WTC11 (cell line): ENCODE data around the gene ARID1A. TPM values are rescaled to one million over a fixed set of nuclear protein-coding genes. Genes with fewer than 3 reads are reported as not detected.

ENCODE experiments used
- ATAC-seq: fragments of 200-7000 bp; cut with Tn5 transposase; 2 replicates; pipeline ENCODE4 v1.10.0; 2021; ENCODE audit warnings: mild to moderate bottlenecking, moderate library complexity
- CTCF ChIA-PET: fragments of 300-600 bp; sonication (Branson Sonifier 250); formaldehyde crosslinking; loops from one replicate; lab custom pipeline; 2021; ENCODE audit warnings: antibody characterized with exemption; lab: Charles Lee
- POLR2A ChIA-PET: fragments of 350-600 bp; sonication (Branson Sonifier 250); formaldehyde crosslinking; loops from one replicate; lab custom pipeline; 2021; ENCODE audit warnings: antibody characterized with exemption; lab: Charles Lee
- DNase-seq: peaks from one replicate; pipeline ENCODE4 v3.0.0; 2021; ENCODE audit warnings: low spot score
- H3K27ac Mint-ChIP-seq: 2 replicates; pipeline ENCODE4 v1.8.0; 2021; ENCODE audit warnings: mixed read lengths
- H3K27me3 Mint-ChIP-seq: 2 replicates; pipeline ENCODE4 v1.8.0; 2021; ENCODE audit warnings: low read depth, mild to moderate bottlenecking, moderate library complexity, mixed read lengths
- H3K36me3 Mint-ChIP-seq: 2 replicates; pipeline ENCODE4 v1.8.0; 2021; ENCODE audit warnings: mixed read lengths
- H3K4me1 Mint-ChIP-seq: 2 replicates; pipeline ENCODE4 v1.8.0; 2022; ENCODE audit warnings: mixed read lengths
- H3K4me3 Mint-ChIP-seq: 2 replicates; pipeline ENCODE4 v1.8.0; 2021; ENCODE audit warnings: mild to moderate bottlenecking, moderate library complexity, mixed read lengths
- H3K9me3 Mint-ChIP-seq: 2 replicates; pipeline ENCODE4 v1.8.0; 2021; ENCODE audit warnings: mixed read lengths
- CREM ChIP-seq: sonication (generic); formaldehyde crosslinking; IDR thresholded peaks from 2 replicates; pipeline ENCODE4 v1.8.1; 2022; ENCODE audit warnings: mild to moderate bottlenecking, missing genetic modification reagents, moderate library complexity
- ESRRA ChIP-seq: sonication (generic); formaldehyde crosslinking; IDR thresholded peaks from 2 replicates; pipeline ENCODE4 v1.8.1; 2022; ENCODE audit warnings: mild to moderate bottlenecking, missing genetic modification reagents, borderline replicate concordance
- FOXJ3 ChIP-seq: sonication (generic); formaldehyde crosslinking; IDR thresholded peaks from 2 replicates; pipeline ENCODE4 v1.9.0; 2021; ENCODE audit warnings: missing genetic modification reagents, mild to moderate bottlenecking, borderline replicate concordance
- GTF2I ChIP-seq: fragments of 250-450 bp; sonication (Bioruptor Pico); conservative IDR thresholded peaks from 2 replicates; pipeline ENCODE4 v1.4.0; 2021; ENCODE audit warnings: mild to moderate bottlenecking
- IRF2 ChIP-seq: sonication (generic); formaldehyde crosslinking; IDR thresholded peaks from 2 replicates; pipeline ENCODE4 v1.8.0; 2022; ENCODE audit warnings: low read depth, missing genetic modification reagents, borderline replicate concordance
- JUN ChIP-seq: sonication (generic); formaldehyde crosslinking; IDR thresholded peaks from 2 replicates; pipeline ENCODE4 v1.8.0; 2023; ENCODE audit warnings: mild to moderate bottlenecking, missing genetic modification reagents
- NFYB ChIP-seq: sonication (generic); formaldehyde crosslinking; conservative IDR thresholded peaks from 2 replicates; pipeline ENCODE4 v1.8.0; 2022; ENCODE audit warnings: low read depth, missing genetic modification reagents
- TCF7 ChIP-seq: sonication (generic); formaldehyde crosslinking; IDR thresholded peaks from 2 replicates; pipeline ENCODE4 v1.8.0; 2022; ENCODE audit warnings: mild to moderate bottlenecking, low read depth, missing genetic modification reagents, moderate library complexity
- ZNF232 ChIP-seq: sonication (generic); formaldehyde crosslinking; IDR thresholded peaks from 2 replicates; pipeline ENCODE4 v1.8.0; 2022; ENCODE audit warnings: mild to moderate bottlenecking, missing genetic modification reagents
- ZNF396 ChIP-seq: fragments of 250-450 bp; sonication (Bioruptor Pico); IDR thresholded peaks from 2 replicates; pipeline ENCODE4 v1.8.0; 2021; ENCODE audit warnings: mild to moderate bottlenecking, moderate library complexity, borderline replicate concordance
- ZNF671 ChIP-seq: fragments of 250-450 bp; sonication (Bioruptor Pico); IDR thresholded peaks from 2 replicates; pipeline ENCODE4 v1.8.0; 2021; ENCODE audit warnings: mild to moderate bottlenecking
- total RNA-seq: library from RNA; stranded (reverse); gene quantifications from 3 replicates; pipeline ENCODE4 v1.2.3, GENCODE V29; 2021
- TF ChIP-seq, protein P1 (sequence below): sonication (generic); formaldehyde crosslinking; IDR thresholded peaks from 2 replicates; pipeline ENCODE4 v1.8.1; 2023; ENCODE audit warnings: mild to moderate bottlenecking, missing genetic modification reagents, moderate library complexity
- TF ChIP-seq, protein P2 (sequence below): sonication (generic); formaldehyde crosslinking; IDR thresholded peaks from 2 replicates; pipeline ENCODE4 v1.8.0; 2022; ENCODE audit warnings: mild to moderate bottlenecking, missing genetic modification reagents
- TF ChIP-seq, protein P3 (sequence below): fragments of 250-450 bp; sonication (Bioruptor Pico); IDR thresholded peaks from 2 replicates; pipeline ENCODE4 v1.9.0; 2021; ENCODE audit warnings: mild to moderate bottlenecking
- TF ChIP-seq, protein P4 (sequence below): sonication (generic); formaldehyde crosslinking; IDR thresholded peaks from 2 replicates; pipeline ENCODE4 v1.8.0; 2023; ENCODE audit warnings: missing genetic modification reagents
- TF ChIP-seq, protein P5 (sequence below): sonication (generic); formaldehyde crosslinking; IDR thresholded peaks from 2 replicates; pipeline ENCODE4 v1.8.0; 2023; ENCODE audit warnings: mild to moderate bottlenecking, missing genetic modification reagents
- TF ChIP-seq, protein P6 (sequence below): sonication (generic); formaldehyde crosslinking; IDR thresholded peaks from 2 replicates; pipeline ENCODE4 v1.8.0; 2022; ENCODE audit warnings: mild to moderate bottlenecking, missing genetic modification reagents
- TF ChIP-seq, protein P7 (sequence below): sonication (generic); formaldehyde crosslinking; IDR thresholded peaks from 2 replicates; pipeline ENCODE4 v1.8.0; 2022; ENCODE audit warnings: mild to moderate bottlenecking, missing genetic modification reagents
- TF ChIP-seq, protein P8 (sequence below): sonication (generic); formaldehyde crosslinking; IDR thresholded peaks from 2 replicates; pipeline ENCODE4 v1.8.1; 2023; ENCODE audit warnings: mild to moderate bottlenecking, missing genetic modification reagents, borderline replicate concordance
- TF ChIP-seq, protein P9 (sequence below): sonication (generic); formaldehyde crosslinking; IDR thresholded peaks from 2 replicates; pipeline ENCODE4 v1.8.1; 2022; ENCODE audit warnings: mild to moderate bottlenecking, missing genetic modification reagents, moderate library complexity, borderline replicate concordance

ARID1A gene
- total RNA-seq, 1 experiment from 2014 or later: 98.0 TPM

DNA sequence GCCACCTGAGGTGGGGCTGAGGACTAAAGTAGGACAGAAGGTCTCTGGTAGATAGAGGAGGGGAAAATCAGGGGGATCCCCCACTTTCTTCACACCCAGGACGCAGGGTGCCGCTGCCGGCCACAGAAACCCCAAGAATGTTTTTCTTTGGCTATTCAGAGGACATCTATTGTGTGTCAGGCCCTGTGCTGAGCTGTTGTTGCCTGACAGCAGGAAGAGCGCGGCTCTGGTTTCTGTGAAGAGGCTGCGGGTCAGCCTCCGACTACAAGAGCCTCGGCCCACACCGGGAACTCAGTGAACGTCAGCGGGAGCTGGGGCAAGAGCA, 91.5 kb downstream of the ARID1A start (continued):
- TF ChIP-seq, protein P1, sequence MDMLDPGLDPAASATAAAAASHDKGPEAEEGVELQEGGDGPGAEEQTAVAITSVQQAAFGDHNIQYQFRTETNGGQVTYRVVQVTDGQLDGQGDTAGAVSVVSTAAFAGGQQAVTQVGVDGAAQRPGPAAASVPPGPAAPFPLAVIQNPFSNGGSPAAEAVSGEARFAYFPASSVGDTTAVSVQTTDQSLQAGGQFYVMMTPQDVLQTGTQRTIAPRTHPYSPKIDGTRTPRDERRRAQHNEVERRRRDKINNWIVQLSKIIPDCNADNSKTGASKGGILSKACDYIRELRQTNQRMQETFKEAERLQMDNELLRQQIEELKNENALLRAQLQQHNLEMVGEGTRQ (CRISPR knock-in tag): no peak
- TF ChIP-seq ZNF671 (0 out of 2 replicates have a peak, but pooled peaks have one; percentile 43), CREM (CRISPR knock-in tag) (0 out of 2 replicates have a peak, but pooled peaks have one; percentile 36), TCF7 (CRISPR knock-in tag) (no peak)

DNA sequence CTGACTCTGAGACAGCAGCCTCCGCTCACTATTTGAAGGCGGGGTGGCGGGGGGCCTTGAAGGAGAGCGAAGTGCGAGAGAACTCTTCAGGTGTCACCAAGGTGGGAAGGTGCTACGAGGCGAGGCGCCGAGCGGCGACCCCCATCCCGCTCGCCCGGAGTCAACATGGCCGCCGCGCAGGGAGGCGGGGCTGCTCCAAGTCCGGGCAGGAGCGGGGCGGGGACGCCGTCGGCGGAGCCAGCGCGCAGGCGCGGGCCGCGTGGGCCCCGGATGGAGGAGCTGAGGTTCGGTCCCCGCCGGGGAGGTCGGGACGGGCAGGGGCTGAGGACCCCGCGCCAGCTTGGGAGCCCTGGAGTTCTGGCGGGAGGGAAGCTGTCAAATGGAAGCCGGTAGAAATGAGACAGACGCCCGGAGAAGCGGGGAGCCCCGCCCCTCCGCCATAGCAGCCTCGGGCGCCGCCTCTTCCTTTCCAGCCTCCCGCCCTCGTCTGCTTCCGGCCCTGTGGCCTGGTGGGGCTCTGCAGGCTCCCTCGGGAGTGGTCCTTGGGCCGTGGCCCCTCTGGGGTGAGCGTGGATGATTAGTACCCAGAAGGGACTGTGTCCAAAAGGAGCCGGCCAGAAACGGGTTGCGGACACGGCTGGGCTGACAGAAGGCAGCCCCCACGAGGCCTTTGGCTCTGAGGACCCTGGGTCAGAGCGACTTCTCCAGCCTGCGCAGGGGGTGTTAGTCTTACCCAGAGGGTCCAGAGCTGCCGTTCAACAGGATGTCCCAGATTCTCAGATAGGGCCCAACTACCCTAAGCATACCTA, 92.1 kb downstream of the ARID1A start, which contains the start of gene PIGV:
TSS of gene PIGV (plus strand) at position 245 of the 809 bp plus-strand sequence. CDS start 2,866 bp downstream, outside the sequence.
- Mint-ChIP-seq H3K4me3 (peak within 1 kb of the TSS; percentile 97), H3K4me1 (peaks cover 52% of the 10 kb centered on the region), H3K27ac (peak within 1 kb of the TSS; percentile 98), H3K27me3 (no peaks in the 10 kb centered on the region; the same call in 1 of the 2 replicates), H3K9me3 (no peaks in the 10 kb centered on the region), H3K36me3 (no peaks in the 10 kb centered on the region)
- ChIA-PET CTCF (interaction anchor here (0.8 to 5.4 kb wide), 34 partner anchors 9 to 937 kb away, joined by 3 to 110 read pairs (median 5); partner anchors contain the start of genes FAM76A, RPS6KA1 and ZDHHC18), POLR2A (interaction anchor here (0.6 to 3.0 kb wide), 9 partner anchors 11 to 257 kb away, joined by 3 to 19 read pairs (median 3); no protein-coding TSS in a partner anchor)
- ATAC-seq (peak; percentile 60), DNase-seq (peak; percentile 89)
- TF ChIP-seq, protein P2, sequence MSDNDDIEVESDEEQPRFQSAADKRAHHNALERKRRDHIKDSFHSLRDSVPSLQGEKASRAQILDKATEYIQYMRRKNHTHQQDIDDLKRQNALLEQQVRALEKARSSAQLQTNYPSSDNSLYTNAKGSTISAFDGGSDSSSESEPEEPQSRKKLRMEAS (CRISPR knock-in tag): 0 out of 2 replicates have a peak, but pooled peaks have one; percentile 23
- TF ChIP-seq, protein P3, sequence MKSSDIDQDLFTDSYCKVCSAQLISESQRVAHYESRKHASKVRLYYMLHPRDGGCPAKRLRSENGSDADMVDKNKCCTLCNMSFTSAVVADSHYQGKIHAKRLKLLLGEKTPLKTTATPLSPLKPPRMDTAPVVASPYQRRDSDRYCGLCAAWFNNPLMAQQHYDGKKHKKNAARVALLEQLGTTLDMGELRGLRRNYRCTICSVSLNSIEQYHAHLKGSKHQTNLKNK (CRISPR knock-in tag): no peak
- no peak for TF ChIP-seq NFYB (CRISPR knock-in tag)
- TF ChIP-seq, protein P4, sequence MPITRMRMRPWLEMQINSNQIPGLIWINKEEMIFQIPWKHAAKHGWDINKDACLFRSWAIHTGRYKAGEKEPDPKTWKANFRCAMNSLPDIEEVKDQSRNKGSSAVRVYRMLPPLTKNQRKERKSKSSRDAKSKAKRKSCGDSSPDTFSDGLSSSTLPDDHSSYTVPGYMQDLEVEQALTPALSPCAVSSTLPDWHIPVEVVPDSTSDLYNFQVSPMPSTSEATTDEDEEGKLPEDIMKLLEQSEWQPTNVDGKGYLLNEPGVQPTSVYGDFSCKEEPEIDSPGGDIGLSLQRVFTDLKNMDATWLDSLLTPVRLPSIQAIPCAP: no peak
- TF ChIP-seq, protein P5, sequence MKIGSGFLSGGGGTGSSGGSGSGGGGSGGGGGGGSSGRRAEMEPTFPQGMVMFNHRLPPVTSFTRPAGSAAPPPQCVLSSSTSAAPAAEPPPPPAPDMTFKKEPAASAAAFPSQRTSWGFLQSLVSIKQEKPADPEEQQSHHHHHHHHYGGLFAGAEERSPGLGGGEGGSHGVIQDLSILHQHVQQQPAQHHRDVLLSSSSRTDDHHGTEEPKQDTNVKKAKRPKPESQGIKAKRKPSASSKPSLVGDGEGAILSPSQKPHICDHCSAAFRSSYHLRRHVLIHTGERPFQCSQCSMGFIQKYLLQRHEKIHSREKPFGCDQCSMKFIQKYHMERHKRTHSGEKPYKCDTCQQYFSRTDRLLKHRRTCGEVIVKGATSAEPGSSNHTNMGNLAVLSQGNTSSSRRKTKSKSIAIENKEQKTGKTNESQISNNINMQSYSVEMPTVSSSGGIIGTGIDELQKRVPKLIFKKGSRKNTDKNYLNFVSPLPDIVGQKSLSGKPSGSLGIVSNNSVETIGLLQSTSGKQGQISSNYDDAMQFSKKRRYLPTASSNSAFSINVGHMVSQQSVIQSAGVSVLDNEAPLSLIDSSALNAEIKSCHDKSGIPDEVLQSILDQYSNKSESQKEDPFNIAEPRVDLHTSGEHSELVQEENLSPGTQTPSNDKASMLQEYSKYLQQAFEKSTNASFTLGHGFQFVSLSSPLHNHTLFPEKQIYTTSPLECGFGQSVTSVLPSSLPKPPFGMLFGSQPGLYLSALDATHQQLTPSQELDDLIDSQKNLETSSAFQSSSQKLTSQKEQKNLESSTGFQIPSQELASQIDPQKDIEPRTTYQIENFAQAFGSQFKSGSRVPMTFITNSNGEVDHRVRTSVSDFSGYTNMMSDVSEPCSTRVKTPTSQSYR (CRISPR knock-in tag): no peak
- no peak for TF ChIP-seq FOXJ3 (CRISPR knock-in tag)
- TF ChIP-seq ZNF232 (CRISPR knock-in tag): peak; percentile 62; the same call in 1 of the 2 replicates
- no peak for TF ChIP-seq ZNF396 (CRISPR knock-in tag)
- TF ChIP-seq, protein P6, sequence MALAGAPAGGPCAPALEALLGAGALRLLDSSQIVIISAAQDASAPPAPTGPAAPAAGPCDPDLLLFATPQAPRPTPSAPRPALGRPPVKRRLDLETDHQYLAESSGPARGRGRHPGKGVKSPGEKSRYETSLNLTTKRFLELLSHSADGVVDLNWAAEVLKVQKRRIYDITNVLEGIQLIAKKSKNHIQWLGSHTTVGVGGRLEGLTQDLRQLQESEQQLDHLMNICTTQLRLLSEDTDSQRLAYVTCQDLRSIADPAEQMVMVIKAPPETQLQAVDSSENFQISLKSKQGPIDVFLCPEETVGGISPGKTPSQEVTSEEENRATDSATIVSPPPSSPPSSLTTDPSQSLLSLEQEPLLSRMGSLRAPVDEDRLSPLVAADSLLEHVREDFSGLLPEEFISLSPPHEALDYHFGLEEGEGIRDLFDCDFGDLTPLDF (CRISPR knock-in tag): no peak
- TF ChIP-seq, protein P7, sequence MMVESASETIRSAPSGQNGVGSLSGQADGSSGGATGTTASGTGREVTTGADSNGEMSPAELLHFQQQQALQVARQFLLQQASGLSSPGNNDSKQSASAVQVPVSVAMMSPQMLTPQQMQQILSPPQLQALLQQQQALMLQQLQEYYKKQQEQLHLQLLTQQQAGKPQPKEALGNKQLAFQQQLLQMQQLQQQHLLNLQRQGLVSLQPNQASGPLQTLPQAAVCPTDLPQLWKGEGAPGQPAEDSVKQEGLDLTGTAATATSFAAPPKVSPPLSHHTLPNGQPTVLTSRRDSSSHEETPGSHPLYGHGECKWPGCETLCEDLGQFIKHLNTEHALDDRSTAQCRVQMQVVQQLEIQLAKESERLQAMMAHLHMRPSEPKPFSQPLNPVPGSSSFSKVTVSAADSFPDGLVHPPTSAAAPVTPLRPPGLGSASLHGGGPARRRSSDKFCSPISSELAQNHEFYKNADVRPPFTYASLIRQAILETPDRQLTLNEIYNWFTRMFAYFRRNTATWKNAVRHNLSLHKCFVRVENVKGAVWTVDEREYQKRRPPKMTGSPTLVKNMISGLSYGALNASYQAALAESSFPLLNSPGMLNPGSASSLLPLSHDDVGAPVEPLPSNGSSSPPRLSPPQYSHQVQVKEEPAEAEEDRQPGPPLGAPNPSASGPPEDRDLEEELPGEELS: peak; percentile 2; the same call in 1 of the 2 replicates
- TF ChIP-seq, protein P8, sequence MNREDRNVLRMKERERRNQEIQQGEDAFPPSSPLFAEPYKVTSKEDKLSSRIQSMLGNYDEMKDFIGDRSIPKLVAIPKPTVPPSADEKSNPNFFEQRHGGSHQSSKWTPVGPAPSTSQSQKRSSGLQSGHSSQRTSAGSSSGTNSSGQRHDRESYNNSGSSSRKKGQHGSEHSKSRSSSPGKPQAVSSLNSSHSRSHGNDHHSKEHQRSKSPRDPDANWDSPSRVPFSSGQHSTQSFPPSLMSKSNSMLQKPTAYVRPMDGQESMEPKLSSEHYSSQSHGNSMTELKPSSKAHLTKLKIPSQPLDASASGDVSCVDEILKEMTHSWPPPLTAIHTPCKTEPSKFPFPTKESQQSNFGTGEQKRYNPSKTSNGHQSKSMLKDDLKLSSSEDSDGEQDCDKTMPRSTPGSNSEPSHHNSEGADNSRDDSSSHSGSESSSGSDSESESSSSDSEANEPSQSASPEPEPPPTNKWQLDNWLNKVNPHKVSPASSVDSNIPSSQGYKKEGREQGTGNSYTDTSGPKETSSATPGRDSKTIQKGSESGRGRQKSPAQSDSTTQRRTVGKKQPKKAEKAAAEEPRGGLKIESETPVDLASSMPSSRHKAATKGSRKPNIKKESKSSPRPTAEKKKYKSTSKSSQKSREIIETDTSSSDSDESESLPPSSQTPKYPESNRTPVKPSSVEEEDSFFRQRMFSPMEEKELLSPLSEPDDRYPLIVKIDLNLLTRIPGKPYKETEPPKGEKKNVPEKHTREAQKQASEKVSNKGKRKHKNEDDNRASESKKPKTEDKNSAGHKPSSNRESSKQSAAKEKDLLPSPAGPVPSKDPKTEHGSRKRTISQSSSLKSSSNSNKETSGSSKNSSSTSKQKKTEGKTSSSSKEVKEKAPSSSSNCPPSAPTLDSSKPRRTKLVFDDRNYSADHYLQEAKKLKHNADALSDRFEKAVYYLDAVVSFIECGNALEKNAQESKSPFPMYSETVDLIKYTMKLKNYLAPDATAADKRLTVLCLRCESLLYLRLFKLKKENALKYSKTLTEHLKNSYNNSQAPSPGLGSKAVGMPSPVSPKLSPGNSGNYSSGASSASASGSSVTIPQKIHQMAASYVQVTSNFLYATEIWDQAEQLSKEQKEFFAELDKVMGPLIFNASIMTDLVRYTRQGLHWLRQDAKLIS: no peak
- no peak for TF ChIP-seq GTF2I (CRISPR knock-in tag)
- 0 out of 2 replicates have a peak, but pooled peaks have one; percentile 52 for TF ChIP-seq JUN
- no peak for TF ChIP-seq IRF2
- peak; percentile 51; the same call in 1 of the 2 replicates for TF ChIP-seq ESRRA (CRISPR knock-in tag)
- TF ChIP-seq, protein P9, sequence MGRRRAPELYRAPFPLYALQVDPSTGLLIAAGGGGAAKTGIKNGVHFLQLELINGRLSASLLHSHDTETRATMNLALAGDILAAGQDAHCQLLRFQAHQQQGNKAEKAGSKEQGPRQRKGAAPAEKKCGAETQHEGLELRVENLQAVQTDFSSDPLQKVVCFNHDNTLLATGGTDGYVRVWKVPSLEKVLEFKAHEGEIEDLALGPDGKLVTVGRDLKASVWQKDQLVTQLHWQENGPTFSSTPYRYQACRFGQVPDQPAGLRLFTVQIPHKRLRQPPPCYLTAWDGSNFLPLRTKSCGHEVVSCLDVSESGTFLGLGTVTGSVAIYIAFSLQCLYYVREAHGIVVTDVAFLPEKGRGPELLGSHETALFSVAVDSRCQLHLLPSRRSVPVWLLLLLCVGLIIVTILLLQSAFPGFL (CRISPR knock-in tag): no peak
